NCI-H2227 treated with DMSO at 0.1 percent for 48 hours (cell line): ENCODE measurements around the gene PITRM1.

ENCODE experiments used
- DNase-seq: peaks from one replicate; lab custom pipeline; 2025; lab: John Stamatoyannopoulos, UW

PITRM1 gene

GRCh38 chr10:3166496-3167290, 5.9 kb downstream of the PITRM1 start:
- DNase-seq, result no peak

GRCh38 chr10:3165196-3165595, 7.4 kb downstream of the PITRM1 start:
- no peak for DNase-seq

DNA sequence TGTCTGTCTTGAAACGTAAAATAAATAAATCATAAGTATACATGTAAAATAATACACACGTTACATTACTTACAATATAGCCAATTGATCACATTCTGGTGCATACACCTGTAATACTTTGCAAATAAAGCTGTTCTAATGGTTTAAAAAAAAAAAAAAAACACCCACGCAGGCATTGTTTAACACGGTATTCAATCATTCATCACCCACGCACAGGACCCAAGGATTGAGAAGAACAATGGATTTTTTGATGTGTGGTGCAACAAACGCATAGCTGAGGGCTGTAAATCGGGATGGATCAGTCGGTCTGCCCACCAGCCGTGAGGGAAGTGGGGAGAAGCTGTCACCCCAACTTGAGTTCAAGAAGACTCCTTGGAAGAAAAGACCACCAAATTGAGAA, 8.7 kb downstream of the PITRM1 start:
- DNase-seq, result no peak

DNA sequence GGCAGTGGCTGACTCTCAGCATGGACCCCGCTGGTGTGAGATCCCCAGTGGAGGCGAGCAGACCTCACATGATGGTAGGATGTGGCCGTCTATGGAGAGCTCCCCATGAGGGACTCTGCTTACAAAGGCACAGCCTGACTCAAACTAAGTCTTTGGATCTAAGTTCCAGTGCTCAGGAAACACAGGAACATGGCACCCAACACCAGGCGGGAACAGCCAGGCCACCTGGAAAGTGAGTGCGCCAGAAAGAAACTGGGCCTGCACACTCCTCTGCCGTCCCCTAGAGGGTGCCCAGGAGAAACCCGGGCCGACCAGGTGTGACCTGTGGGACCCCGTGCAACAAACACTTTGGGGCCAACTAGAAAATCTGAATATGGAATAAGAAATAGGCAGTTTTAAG, 10.0 kb downstream of the PITRM1 start:
- no peak for DNase-seq

GRCh38 chr10:3159152-3159551, 13.4 kb downstream of the PITRM1 start:
- DNase-seq, result no peak

- DNase-seq, result no peak
Observed at GRCh38 chr10:3154666-3155065, 17.9 kb downstream of the PITRM1 start.

DNA sequence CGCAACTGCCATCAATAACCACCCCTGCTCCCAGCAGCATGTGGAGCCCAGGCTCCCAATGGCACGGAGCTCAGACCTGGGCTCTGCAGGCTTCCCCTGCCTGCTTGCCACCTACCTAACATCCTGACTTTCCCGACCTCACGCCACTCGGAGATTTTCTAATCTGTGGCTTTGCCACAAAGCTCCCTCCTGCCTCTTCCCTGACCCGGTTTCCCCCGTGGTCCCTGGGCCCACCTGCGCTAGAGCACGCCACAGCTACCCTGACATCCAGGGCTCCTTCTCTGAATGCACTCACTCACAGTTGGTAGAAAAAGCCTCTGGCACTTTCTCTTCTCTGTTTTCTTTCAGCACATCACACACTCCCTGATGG, 20.0 kb downstream of the PITRM1 start:
- DNase-seq, result no peak

GRCh38 chr10:3151889-3152565, 20.6 kb downstream of the PITRM1 start:
- DNase-seq, result no peak

- no peak for DNase-seq
Observed at GRCh38 chr10:3150961-3151360, 21.6 kb downstream of the PITRM1 start.

GRCh38 chr10:3150366-3150765, 22.2 kb downstream of the PITRM1 start:
- DNase-seq, result no peak

DNA sequence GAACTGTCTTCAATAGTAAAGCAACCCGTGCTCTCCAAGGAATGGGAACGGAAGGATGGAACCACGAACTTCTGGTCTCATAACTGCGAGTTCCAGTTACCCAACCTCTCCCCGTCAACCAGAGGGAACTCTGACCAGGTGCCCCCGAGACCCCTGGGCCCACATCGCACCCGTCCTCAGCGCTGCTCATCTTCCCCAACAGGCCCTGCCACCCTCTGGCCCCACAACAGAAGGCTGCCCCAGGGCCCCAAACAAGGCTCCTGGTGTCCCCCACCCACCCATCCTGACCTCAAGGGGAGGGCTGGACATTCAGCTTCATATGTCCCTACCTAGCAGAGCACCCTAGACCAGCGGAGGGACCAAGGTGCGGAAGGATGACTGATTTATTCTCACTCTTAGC, 22.7 kb downstream of the PITRM1 start:
- no peak for DNase-seq

- DNase-seq, result no peak
Observed at GRCh38 chr10:3148994-3149393, 23.6 kb downstream of the PITRM1 start.

- no peak for DNase-seq
Observed at GRCh38 chr10:3148041-3148440, 24.5 kb downstream of the PITRM1 start.

DNA sequence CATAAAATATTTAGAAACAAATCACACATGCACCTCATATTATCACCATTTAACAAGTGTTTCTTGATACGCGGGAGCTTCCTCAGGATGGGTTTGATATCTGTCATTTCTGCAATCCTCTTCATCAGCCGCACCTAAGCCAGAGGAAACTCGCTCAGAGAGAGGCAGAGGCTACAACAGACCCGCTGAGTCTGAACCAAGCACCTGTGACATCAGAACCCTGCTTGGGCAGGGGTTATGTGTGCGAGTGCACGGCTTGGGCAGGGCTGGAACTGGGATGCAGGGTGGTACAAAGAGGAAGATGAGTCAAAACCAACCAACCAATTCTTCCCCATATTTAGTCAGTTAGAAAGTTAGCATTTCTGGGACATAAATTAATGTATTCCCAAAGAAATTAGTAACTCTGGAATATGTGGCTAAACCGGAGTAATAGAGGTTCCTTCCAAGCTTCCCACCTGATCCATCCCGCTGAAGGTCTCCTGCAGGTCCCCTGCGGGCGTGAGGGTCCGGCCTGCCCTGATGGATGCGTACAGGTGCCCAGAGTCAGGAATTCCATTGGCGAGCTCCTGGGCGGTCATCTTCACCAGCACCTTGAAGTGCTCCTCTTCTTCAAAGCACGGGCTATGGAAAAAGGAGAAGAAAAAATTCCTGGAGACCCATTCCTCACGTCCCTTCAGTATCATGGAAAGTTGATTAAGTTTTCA, 25.3 kb downstream of the PITRM1 start:
- DNase-seq, result no peak

- DNase-seq, result no peak
Observed at GRCh38 chr10:3146289-3146688, 26.3 kb downstream of the PITRM1 start.

DNA sequence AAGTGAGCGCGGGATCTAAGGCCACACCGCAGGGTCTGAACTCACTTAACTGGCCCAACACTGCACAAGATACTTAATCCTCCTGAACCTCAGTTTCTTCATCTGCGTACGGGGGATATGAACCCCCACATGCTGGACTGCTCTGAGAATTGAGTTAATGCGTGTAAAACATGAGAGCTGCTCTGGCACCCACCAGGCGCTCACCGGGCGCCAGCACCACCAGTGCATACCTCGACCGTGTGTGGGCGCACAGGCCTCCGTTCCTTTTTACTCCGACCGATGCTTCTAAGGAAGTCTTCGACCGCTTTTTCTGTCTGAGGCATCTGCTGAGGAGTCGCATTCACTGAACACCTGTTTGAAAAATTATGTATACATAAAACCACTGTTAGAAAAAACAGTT, 27.2 kb downstream of the PITRM1 start:
- no peak for DNase-seq

- no peak for DNase-seq
Observed at GRCh38 chr10:3143791-3144434, 28.7 kb downstream of the PITRM1 start.

DNA sequence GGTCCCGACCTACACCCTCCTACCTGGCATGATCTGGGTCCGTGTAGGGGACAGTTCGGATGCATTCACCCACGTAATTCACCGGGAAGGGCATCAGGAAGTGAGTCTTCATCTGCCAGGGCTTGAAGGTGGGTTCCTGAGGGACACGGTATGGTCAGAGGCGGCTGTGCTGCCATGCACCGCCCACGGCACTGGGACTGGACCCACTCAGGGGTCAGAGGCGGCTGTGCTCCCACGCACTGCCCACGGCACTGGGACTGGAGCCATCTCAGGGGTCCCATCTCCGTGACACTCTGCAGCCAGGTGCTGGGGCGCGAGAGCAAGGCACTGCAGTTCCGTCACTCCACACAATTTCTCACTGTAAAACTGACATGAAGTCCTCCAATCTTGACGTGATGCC, 29.2 kb downstream of the PITRM1 start:
- DNase-seq, result no peak

- no peak for DNase-seq
Observed at GRCh38 chr10:3142146-3142875, 30.3 kb downstream of the PITRM1 start.

DNA sequence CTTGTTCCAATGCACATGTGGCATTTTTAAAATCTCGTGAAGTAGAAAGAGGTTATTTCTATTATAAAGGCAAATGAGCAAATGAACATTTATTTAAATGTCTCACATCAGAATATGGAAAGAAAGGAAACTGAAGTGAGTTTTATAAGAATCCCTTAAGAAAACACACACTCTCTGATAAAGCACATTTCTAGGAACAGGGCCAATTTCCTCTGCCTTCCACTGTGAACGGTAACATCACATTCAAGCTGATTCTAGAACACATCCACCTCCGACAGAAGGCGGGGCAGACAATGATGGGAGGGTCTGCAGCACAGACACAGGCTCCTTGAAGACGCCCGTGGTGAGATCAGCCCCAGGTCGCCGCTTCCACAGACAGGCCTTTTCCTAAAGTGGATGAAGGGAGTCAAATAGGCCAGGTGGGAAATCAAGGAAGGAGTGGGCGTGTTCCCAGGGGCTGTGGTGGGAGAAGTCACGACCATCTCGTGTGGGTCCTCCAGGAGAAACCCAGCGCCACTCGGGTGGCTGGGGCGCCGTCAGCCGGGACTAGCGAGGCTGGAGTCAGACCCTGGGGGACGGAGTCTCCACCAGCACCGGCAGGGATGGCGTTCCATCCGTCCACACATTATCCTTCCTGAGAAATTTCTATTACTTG, 31.1 kb downstream of the PITRM1 start:
- no peak for DNase-seq

- no peak for DNase-seq
Observed at GRCh38 chr10:3140280-3140679, 32.3 kb downstream of the PITRM1 start.
